ENCODE results near the gene LYPD6B.

LYPD6B gene

DNA sequence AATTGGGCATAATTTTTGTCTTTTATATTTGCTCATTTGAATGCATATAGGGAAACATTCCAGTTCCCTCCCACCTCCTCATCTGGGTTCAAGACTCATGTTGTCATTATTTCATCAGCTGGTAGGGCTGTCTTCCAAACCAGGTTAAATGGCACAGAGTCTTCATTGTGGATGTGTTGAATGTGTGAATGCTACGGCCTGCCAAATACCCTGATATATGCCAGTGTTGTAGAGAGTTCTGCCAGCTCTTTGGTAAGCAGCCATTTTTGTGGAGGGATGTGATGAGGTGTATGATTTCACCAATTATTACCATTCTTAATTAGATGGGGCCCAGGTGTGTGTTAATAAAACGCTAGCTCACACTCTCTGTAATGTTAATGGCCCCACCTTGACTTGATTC, 121.7 kb downstream of the LYPD6B start:
- TF ChIP-seq EZH2phosphoT487 (IDR thresholded peaks at IDR 0.05; ENCODE audit: low read length), result no peak
- TF ChIP-seq, protein P1, sequence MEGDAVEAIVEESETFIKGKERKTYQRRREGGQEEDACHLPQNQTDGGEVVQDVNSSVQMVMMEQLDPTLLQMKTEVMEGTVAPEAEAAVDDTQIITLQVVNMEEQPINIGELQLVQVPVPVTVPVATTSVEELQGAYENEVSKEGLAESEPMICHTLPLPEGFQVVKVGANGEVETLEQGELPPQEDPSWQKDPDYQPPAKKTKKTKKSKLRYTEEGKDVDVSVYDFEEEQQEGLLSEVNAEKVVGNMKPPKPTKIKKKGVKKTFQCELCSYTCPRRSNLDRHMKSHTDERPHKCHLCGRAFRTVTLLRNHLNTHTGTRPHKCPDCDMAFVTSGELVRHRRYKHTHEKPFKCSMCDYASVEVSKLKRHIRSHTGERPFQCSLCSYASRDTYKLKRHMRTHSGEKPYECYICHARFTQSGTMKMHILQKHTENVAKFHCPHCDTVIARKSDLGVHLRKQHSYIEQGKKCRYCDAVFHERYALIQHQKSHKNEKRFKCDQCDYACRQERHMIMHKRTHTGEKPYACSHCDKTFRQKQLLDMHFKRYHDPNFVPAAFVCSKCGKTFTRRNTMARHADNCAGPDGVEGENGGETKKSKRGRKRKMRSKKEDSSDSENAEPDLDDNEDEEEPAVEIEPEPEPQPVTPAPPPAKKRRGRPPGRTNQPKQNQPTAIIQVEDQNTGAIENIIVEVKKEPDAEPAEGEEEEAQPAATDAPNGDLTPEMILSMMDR (IDR thresholded peaks at IDR 0.05; ENCODE audit: low read length), result no peak
- no peak for TF ChIP-seq EZH2 (optimal IDR thresholded peaks at IDR 0.05; ENCODE audit: low read depth, low read length)
- no peaks in the 10 kb centered on the region; the same call in 1 of the 2 replicates for H3F3A ChIP-seq (ENCODE audit: insufficient read depth, low read length)
- H3K4me2 ChIP-seq (ENCODE audit: low read depth, low read length), result peak overlapping the region; percentile 39; the same call in 1 of the 2 replicates
- no peaks in the 10 kb centered on the region for H4K20me1 ChIP-seq (ENCODE audit: insufficient read depth, low read length)
- H3K9me2 ChIP-seq (replicated peaks; ENCODE audit: insufficient read depth, low read length), result no peaks in the 10 kb centered on the region
- no peaks in the 10 kb centered on the region for H3K36me3 ChIP-seq (replicated peaks; ENCODE audit: insufficient read depth, low read length)
- no peaks in the 10 kb centered on the region for H3K9me3 ChIP-seq (replicated peaks; ENCODE audit: insufficient read depth, low read length)
- H3K4me1 ChIP-seq (ENCODE audit: low read length), result peaks cover 20% of the 10 kb centered on the region
- no peak overlapping the region for H3K9ac ChIP-seq (ENCODE audit: low read length)
- no peaks in the 10 kb centered on the region for H3K79me2 ChIP-seq (ENCODE audit: low read length)
- DNase-seq, result no peak
- H2AFZ ChIP-seq (ENCODE audit: low read length), result no peak overlapping the region
- H3K4me3 ChIP-seq (ENCODE audit: low read length), result no peak overlapping the region
- no peak overlapping the region for H3K27ac ChIP-seq (ENCODE audit: low read length)
- no peaks in the 10 kb centered on the region for H3K27me3 ChIP-seq (replicated peaks; ENCODE audit: insufficient read depth, low read length)

DNA sequence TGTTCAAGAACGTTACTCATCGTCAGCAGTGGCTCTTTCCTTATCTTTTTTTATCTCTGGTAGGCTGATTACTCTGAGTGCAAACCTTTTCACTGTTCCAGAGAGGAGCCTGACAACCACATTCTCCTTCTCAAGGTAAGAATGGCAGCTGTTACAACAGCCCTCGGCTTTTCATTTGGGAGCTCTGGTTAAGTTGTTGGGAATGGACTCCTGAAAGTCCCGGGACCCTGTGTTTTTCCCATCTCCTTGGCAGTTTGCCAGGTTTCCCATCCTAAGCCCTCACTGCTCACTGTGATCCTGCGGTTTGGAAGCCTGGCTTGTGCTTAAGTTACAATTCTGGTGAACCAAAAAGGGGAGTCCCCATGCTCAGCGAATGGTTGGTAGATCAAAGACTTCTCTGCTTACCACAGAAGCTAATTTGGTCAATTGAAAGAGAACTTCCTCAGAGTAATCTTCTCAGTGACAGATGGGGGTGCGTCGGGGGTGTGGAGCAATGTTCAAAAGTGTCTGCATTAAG, 122.3 kb downstream of the LYPD6B start:
- Histone ChIP-seq H3K9me3 (replicated peaks; ENCODE audit: insufficient read depth, low read length) (no peaks in the 10 kb centered on the region), H3K27ac (ENCODE audit: low read length) (no peak overlapping the region), H3K27me3 (replicated peaks; ENCODE audit: insufficient read depth, low read length) (no peaks in the 10 kb centered on the region), H3K4me2 (ENCODE audit: low read depth, low read length) (peak overlapping the region; percentile 39; the same call in 1 of the 2 replicates), H3K9ac (ENCODE audit: low read length) (no peak overlapping the region), H3K36me3 (replicated peaks; ENCODE audit: insufficient read depth, low read length) (no peaks in the 10 kb centered on the region), H3K9me2 (replicated peaks; ENCODE audit: insufficient read depth, low read length) (no peaks in the 10 kb centered on the region), H3K79me2 (ENCODE audit: low read length) (no peaks in the 10 kb centered on the region), H3K4me1 (ENCODE audit: low read length) (peaks cover 20% of the 10 kb centered on the region), H3F3A (ENCODE audit: insufficient read depth, low read length) (no peaks in the 10 kb centered on the region; the same call in 1 of the 2 replicates), H4K20me1 (ENCODE audit: insufficient read depth, low read length) (no peaks in the 10 kb centered on the region), H3K4me3 (ENCODE audit: low read length) (no peak overlapping the region), H2AFZ (ENCODE audit: low read length) (no peak overlapping the region)
- DNase-seq, result peak; percentile 89
- TF ChIP-seq EZH2phosphoT487 (IDR thresholded peaks at IDR 0.05; ENCODE audit: low read length) (no peak), EZH2 (optimal IDR thresholded peaks at IDR 0.05; ENCODE audit: low read depth, low read length) (no peak)
- TF ChIP-seq, protein P1 (IDR thresholded peaks at IDR 0.05; ENCODE audit: low read length), result no peak

DNA sequence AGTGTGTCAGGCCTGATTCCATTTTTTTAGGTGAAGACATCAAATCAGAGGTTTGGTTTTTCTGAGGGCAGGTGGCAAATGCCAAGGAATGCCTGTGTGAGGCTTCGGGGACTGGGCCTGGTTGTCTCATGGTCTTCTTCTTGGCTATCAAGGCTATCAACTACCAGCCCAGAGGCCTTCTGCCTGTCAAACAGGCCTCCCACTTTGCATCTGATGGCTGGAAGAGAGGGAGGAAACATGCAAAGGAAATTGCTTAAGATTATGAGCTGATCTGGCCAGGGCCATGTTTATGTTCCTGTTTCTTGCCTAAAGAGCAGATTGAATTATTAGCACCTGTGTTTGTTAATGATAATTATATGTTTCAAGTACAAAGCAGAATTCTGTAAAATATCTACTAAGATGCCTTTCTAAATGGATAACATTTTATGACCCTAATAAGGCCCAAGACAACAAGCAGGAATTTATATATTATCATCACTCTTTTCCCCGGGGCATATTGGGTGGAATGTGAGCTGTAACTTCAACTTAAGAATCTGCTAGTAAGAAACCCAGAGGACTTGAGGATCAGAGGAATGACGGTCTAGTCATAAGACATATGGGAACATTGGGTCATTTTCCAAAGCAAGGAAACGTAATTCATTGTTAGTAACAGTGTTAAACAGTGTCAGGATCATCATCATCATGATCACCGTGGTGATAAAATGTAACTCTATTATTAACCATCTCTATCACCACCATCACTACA, 123.2 kb downstream of the LYPD6B start:
- H3K36me3 ChIP-seq (replicated peaks; ENCODE audit: insufficient read depth, low read length), result no peaks in the 10 kb centered on the region
- H3K4me3 ChIP-seq (ENCODE audit: low read length), result no peak overlapping the region
- H2AFZ ChIP-seq (ENCODE audit: low read length), result no peak overlapping the region
- H3K27ac ChIP-seq (ENCODE audit: low read length), result no peak overlapping the region
- H3K4me2 ChIP-seq (ENCODE audit: low read depth, low read length), result peak overlapping the region; percentile 39; the same call in 1 of the 2 replicates
- no peak for DNase-seq
- no peak overlapping the region for H3K9ac ChIP-seq (ENCODE audit: low read length)
- TF ChIP-seq EZH2 (optimal IDR thresholded peaks at IDR 0.05; ENCODE audit: low read depth, low read length) (no peak), EZH2phosphoT487 (IDR thresholded peaks at IDR 0.05; ENCODE audit: low read length) (no peak)
- TF ChIP-seq, protein P1 (IDR thresholded peaks at IDR 0.05; ENCODE audit: low read length), result no peak
- H3K9me2 ChIP-seq (replicated peaks; ENCODE audit: insufficient read depth, low read length), result no peaks in the 10 kb centered on the region
- no peaks in the 10 kb centered on the region for H3K9me3 ChIP-seq (replicated peaks; ENCODE audit: insufficient read depth, low read length)
- peaks cover 23% of the 10 kb centered on the region for H3K4me1 ChIP-seq (ENCODE audit: low read length)
- no peaks in the 10 kb centered on the region for H3K79me2 ChIP-seq (ENCODE audit: low read length)
- H3K27me3 ChIP-seq (replicated peaks; ENCODE audit: insufficient read depth, low read length), result no peaks in the 10 kb centered on the region
- H4K20me1 ChIP-seq (ENCODE audit: insufficient read depth, low read length), result no peaks in the 10 kb centered on the region
- H3F3A ChIP-seq (ENCODE audit: insufficient read depth, low read length), result no peaks in the 10 kb centered on the region; the same call in 1 of the 2 replicates
